Peyer's patch (tissue), 4 donors: Measurements from ENCODE around the gene SURF4.

Source experiments
- POLR2A ChIP-seq, 2 donors: fragments of 450-650 bp; IDR thresholded peaks; one replicate each; pipeline ENCODE4 v1.5.1; 2017; ENCODE audit warnings: antibody characterized with exemption in 2 of 2, mild to moderate bottlenecking in 2 of 2, moderate library complexity in 2 of 2
- TF ChIP-seq, protein P1 (sequence below), 6 experiments: fragments of 450-650 bp in 4 of 6; fragments of 200-600 bp in 2 of 6; sonication (generic) in 1 of 6; IDR thresholded peaks; one replicate each; pipeline ENCODE4 v1.5.1; 2017 to 2019; ENCODE audit warnings: antibody characterized with exemption in 6 of 6, mild to moderate bottlenecking in 3 of 6, moderate library complexity in 1 of 6

- TF ChIP-seq, protein P1, sequence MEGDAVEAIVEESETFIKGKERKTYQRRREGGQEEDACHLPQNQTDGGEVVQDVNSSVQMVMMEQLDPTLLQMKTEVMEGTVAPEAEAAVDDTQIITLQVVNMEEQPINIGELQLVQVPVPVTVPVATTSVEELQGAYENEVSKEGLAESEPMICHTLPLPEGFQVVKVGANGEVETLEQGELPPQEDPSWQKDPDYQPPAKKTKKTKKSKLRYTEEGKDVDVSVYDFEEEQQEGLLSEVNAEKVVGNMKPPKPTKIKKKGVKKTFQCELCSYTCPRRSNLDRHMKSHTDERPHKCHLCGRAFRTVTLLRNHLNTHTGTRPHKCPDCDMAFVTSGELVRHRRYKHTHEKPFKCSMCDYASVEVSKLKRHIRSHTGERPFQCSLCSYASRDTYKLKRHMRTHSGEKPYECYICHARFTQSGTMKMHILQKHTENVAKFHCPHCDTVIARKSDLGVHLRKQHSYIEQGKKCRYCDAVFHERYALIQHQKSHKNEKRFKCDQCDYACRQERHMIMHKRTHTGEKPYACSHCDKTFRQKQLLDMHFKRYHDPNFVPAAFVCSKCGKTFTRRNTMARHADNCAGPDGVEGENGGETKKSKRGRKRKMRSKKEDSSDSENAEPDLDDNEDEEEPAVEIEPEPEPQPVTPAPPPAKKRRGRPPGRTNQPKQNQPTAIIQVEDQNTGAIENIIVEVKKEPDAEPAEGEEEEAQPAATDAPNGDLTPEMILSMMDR (IDR thresholded peaks at IDR 0.05), result no peak
- no peak for TF ChIP-seq POLR2A (IDR thresholded peaks at IDR 0.05)
These were observed 8.6 kb downstream of the SURF4 start for GRCh38 chr9:133367221-133367620.
